SK-N-MC (cell line): ENCODE measurements around the gene ZFYVE28.

ENCODE experiments used
- EZH2 ChIP-seq: fragments of 200-600 bp; sonication (generic); IDR thresholded peaks from one replicate; pipeline ENCODE4 v1.6.1; 2017; ENCODE audit warnings: antibody characterized with exemption
- POLR2AphosphoS5 ChIP-seq: IDR thresholded peaks from 2 replicates; pipeline ENCODE4 v1.6.1; 2012; ENCODE audit warnings: mild to moderate bottlenecking, low read depth, low read length, borderline replicate concordance

DNA sequence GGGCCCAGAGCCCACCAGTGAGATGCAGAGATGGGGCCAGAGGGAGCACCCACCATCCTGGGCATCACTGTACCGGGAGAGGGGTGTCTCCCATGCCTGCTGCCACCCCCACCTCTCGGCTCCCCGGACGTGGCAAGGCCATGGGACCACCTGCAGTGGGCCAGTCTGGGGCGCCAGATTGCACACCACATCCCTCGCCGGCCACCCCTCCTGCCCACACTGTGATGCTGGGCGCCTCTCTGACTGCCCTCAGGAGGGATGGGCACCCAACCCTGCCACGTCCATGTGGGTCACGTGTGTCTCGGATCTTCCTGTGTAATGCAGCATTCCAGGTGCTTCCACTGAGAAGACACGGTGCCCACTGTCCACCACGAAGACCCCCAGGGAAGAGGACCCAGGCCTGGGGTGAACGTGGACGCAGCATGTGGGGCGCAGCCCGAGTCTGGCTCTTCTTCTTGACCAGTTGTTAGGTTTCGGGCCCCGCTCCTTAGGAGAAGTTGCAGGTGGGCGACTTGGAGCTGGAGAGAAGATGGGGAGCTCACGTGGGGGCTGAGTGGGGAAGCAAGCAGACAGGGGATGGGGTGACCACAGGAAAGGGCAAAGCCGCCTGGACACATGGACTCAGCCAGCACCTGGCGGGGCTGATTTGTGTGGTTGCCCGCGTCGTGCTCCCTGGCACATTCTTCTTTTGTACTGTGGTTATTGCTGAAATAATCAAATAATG, 47.7 kb downstream of the ZFYVE28 start:
- no peak for TF ChIP-seq EZH2
- TF ChIP-seq POLR2AphosphoS5: no peak
